GM23248 (cell line): Measurements from ENCODE around the gene TMEM217.

Experiments
- EZH2 ChIP-seq: fragments of 200-600 bp; sonication (generic); IDR thresholded peaks from 2 replicates; pipeline ENCODE4 v1.6.1; 2018; ENCODE audit warnings: antibody characterized with exemption, mild to moderate bottlenecking; ENCODE audit not compliant: insufficient read depth, poor library complexity, severe bottlenecking
- EZH2phosphoT487 ChIP-seq: fragments of 200-600 bp; sonication (generic); IDR thresholded peaks from 2 replicates; pipeline ENCODE4 v1.6.1; 2018; ENCODE audit warnings: antibody characterized with exemption, moderate library complexity, mild to moderate bottlenecking, low read depth; ENCODE audit not compliant: insufficient read depth

GRCh38 chr6:37176268-37177076 is 81.5 kb downstream of the TMEM217 start:
- TF ChIP-seq EZH2 (no peak), EZH2phosphoT487 (no peak)
